ENCODE results near the gene PITPNM2. TPM values are rescaled to one million over a fixed set of nuclear protein-coding genes. Genes with fewer than 3 reads are reported as not detected.

PITPNM2 gene
- total RNA-seq = 2.0 and 3.5 TPM in 2 replicates

DNA sequence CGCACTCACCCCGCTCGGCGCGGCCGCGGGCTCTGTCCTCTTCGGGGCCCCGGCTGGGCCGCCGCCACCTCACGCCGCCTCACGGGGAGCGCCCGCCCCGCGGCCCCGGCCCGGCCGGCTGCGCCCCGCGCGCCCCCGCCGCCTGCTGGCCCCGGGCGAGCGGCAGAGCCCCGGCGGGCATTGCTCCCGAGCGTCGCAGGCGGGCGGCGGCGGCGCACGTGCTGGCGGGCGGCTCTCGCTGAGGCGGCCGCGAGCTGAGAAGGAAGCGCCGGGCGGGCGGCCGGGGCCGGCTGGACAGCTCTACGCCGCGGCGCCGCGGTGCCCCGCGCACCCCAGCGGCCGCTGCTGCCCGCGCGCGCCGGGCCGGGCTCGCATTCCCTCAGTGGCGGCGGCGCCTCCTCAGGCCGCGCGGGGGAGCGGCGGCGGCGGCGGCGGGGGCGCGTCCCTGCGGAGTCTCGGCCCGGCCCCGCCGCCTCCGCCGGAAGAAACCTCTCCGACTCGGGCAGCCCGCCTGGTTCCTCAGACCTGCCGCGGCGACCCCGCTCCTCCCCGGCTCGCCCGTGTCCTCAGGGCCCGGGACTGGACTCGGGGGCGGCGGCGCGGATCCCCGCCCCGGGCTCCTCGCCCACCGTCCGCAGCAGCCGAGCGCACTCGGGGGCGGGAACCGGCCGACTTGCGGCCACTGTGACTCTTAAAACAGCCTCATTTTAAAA, at the start of gene PITPNM2:
PITPNM2 (minus strand) TSS at position 347 of the 713 bp plus-strand sequence. CDS start 116,500 bp downstream, outside the sequence.

Other genes starting within 250 kb of the PITPNM2 start
- gene ABCB9, start 184.6 kb downstream of the PITPNM2 start, total RNA-seq = 11.0 and 13.8 TPM in 2 replicates
- 9.0 and 9.6 TPM in 2 replicates for gene OGFOD2, start 175.8 kb downstream of the PITPNM2 start, total RNA-seq
- 101 and 234 TPM in 2 replicates for gene ARL6IP4, start 170.4 kb downstream of the PITPNM2 start, total RNA-seq
- 33.8 and 49.8 TPM in 2 replicates for gene MPHOSPH9, start 82.1 kb upstream of the PITPNM2 start, total RNA-seq
- 5.4 and 8.6 TPM in 2 replicates for gene MTRFR, start 82.3 kb upstream of the PITPNM2 start, total RNA-seq
- gene CDK2AP1, start 120.8 kb upstream of the PITPNM2 start, total RNA-seq = 123 and 174 TPM in 2 replicates
- 21.1 and 30.9 TPM in 2 replicates for gene SBNO1, start 213.8 kb upstream of the PITPNM2 start, total RNA-seq
- gene KMT5A, start 233.0 kb upstream of the PITPNM2 start, total RNA-seq = 37.2 and 71.3 TPM in 2 replicates

Measured in regular cardiac myocyte (primary cell).